Measurements from ENCODE around the gene LRRC32.

LRRC32 gene

GRCh38 chr11:76682684-76683083, 12.1 kb upstream of the LRRC32 start:
- Histone ChIP-seq H2AFZ (ENCODE audit: low read length) (no peak overlapping the region), H3K4me2 (ENCODE audit: low read depth, low read length, poor library complexity, severe bottlenecking) (no peak overlapping the region), H3F3A (ENCODE audit: low read depth) (no peaks in the 10 kb centered on the region), H3K9me2 (replicated peaks; ENCODE audit: low read depth, low read length) (no peaks in the 10 kb centered on the region), H4K20me1 (ENCODE audit: insufficient read depth, low read length, poor library complexity, severe bottlenecking) (no peaks in the 10 kb centered on the region), H3K4me1 (ENCODE audit: insufficient read depth, low read length, poor library complexity, severe bottlenecking) (no peaks in the 10 kb centered on the region), H3K79me2 (ENCODE audit: insufficient read depth, low read length) (no peaks in the 10 kb centered on the region), H3K9ac (ENCODE audit: low read depth, low read length, poor library complexity, severe bottlenecking) (no peak overlapping the region), H3K9me3 (ENCODE audit: insufficient read depth, low read depth, low read length) (no peaks in the 10 kb centered on the region), H3K36me3 (ENCODE audit: insufficient read depth, low read length) (no peaks in the 10 kb centered on the region), H3K4me3 (ENCODE audit: low read length, poor library complexity, severe bottlenecking) (no peak overlapping the region), H3K27me3 (ENCODE audit: insufficient read depth, low read length, poor library complexity, severe bottlenecking) (no peaks in the 10 kb centered on the region)
- no peak for TF ChIP-seq CTCF (conservative IDR thresholded peaks at IDR 0.05; ENCODE audit: low read length)
- TF ChIP-seq EZH2phosphoT487 (IDR thresholded peaks at IDR 0.05; ENCODE audit: borderline replicate concordance): no peak

- TF ChIP-seq CTCF (conservative IDR thresholded peaks at IDR 0.05; ENCODE audit: low read length) (no peak), EZH2phosphoT487 (IDR thresholded peaks at IDR 0.05; ENCODE audit: borderline replicate concordance) (no peak)
These were observed 11.6 kb upstream of the LRRC32 start for GRCh38 chr11:76682106-76682505.

GRCh38 chr11:76680518-76681425, 10.2 kb upstream of the LRRC32 start:
- no peak overlapping the region for H3K4me3 ChIP-seq (ENCODE audit: low read length, poor library complexity, severe bottlenecking)
- H3K79me2 ChIP-seq (ENCODE audit: insufficient read depth, low read length): no peaks in the 10 kb centered on the region
- H3K27me3 ChIP-seq (ENCODE audit: insufficient read depth, low read length, poor library complexity, severe bottlenecking): no peaks in the 10 kb centered on the region
- TF ChIP-seq CTCF (conservative IDR thresholded peaks at IDR 0.05; ENCODE audit: low read length) (peak; percentile 86), EZH2phosphoT487 (IDR thresholded peaks at IDR 0.05; ENCODE audit: borderline replicate concordance) (no peak)
- H3K9me2 ChIP-seq (replicated peaks; ENCODE audit: low read depth, low read length): no peaks in the 10 kb centered on the region
- H3K4me2 ChIP-seq (ENCODE audit: low read depth, low read length, poor library complexity, severe bottlenecking): no peak overlapping the region
- no peaks in the 10 kb centered on the region for H3K36me3 ChIP-seq (ENCODE audit: insufficient read depth, low read length)
- H3F3A ChIP-seq (ENCODE audit: low read depth): no peaks in the 10 kb centered on the region
- H3K4me1 ChIP-seq (ENCODE audit: insufficient read depth, low read length, poor library complexity, severe bottlenecking): no peaks in the 10 kb centered on the region
- no peaks in the 10 kb centered on the region for H3K9me3 ChIP-seq (ENCODE audit: insufficient read depth, low read depth, low read length)
- no peak overlapping the region for H3K9ac ChIP-seq (ENCODE audit: low read depth, low read length, poor library complexity, severe bottlenecking)
- H2AFZ ChIP-seq (ENCODE audit: low read length): peak overlapping the region; percentile 29; the same call in 1 of the 2 replicates
- no peaks in the 10 kb centered on the region for H4K20me1 ChIP-seq (ENCODE audit: insufficient read depth, low read length, poor library complexity, severe bottlenecking)

More at GRCh38 chr11:76682106-76682505, 11.6 kb upstream of the LRRC32 start:
- H3K9me3 ChIP-seq (ENCODE audit: insufficient read depth, low read depth, low read length): no peaks in the 10 kb centered on the region
- no peak overlapping the region for H3K9ac ChIP-seq (ENCODE audit: low read depth, low read length, poor library complexity, severe bottlenecking)
- H2AFZ ChIP-seq (ENCODE audit: low read length): no peak overlapping the region
- H3K4me3 ChIP-seq (ENCODE audit: low read length, poor library complexity, severe bottlenecking): no peak overlapping the region
- no peaks in the 10 kb centered on the region for H3K36me3 ChIP-seq (ENCODE audit: insufficient read depth, low read length)
- no peaks in the 10 kb centered on the region for H3K4me1 ChIP-seq (ENCODE audit: insufficient read depth, low read length, poor library complexity, severe bottlenecking)
- no peaks in the 10 kb centered on the region for H3K79me2 ChIP-seq (ENCODE audit: insufficient read depth, low read length)
- no peaks in the 10 kb centered on the region for H4K20me1 ChIP-seq (ENCODE audit: insufficient read depth, low read length, poor library complexity, severe bottlenecking)
- H3K9me2 ChIP-seq (replicated peaks; ENCODE audit: low read depth, low read length): no peaks in the 10 kb centered on the region
- H3K4me2 ChIP-seq (ENCODE audit: low read depth, low read length, poor library complexity, severe bottlenecking): no peak overlapping the region
- H3K27me3 ChIP-seq (ENCODE audit: insufficient read depth, low read length, poor library complexity, severe bottlenecking): no peaks in the 10 kb centered on the region
- H3F3A ChIP-seq (ENCODE audit: low read depth): no peaks in the 10 kb centered on the region
